ENCODE results near the gene AMPH.

AMPH gene

DNA sequence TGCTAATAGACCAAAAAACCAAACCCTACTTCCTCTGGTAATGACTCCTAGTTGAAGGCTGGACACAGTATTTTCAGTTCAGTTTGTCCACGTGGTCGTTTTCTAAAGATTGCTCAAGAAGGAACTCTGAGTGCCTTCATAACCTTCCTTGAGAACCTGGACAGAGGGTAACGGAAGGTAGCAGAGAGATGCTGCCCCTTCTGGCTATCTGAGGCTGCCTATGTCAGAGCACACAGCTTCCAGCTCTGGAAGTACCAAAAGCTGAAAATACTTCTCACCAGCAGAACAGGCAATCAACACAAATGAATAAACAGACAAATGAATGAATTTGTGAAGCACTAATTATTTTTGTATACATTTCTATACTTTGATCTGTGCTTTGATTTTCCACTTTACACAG, 85.2 kb downstream of the AMPH start:
- TF ChIP-seq CTCF (IDR thresholded peaks at IDR 0.05; ENCODE audit: borderline replicate concordance, insufficient read depth, low read depth, low read length) = no peak

DNA sequence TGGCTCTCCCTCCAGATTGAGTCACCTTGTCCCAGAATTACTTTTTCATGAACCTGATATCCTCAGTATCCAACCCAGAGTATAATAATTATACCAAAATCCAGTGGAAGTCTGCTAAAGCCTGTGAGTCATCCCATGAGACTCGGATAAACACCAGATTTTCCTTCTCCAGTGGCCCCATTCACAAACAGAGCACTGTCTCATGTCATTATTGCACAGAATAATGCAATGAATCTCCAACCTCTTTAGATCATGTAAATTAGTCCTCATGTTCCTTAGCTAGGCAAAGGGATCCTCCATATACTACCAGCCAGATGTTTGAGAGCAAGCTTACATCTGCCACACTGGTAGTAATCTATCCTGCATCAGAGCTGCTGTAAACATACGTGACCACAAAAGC, 89.0 kb downstream of the AMPH start:
- no peak overlapping the region for H3K4me3 ChIP-seq (ENCODE audit: low read depth, low read length)
- no peak for TF ChIP-seq CTCF (IDR thresholded peaks at IDR 0.05; ENCODE audit: borderline replicate concordance, insufficient read depth, low read depth, low read length)

More for the DNA sequence above, 85.2 kb downstream of the AMPH start:
- H3K4me3 ChIP-seq (ENCODE audit: low read depth, low read length) = no peak overlapping the region

GRCh38 chr7:38541440-38541839, 89.7 kb downstream of the AMPH start:
- no peak overlapping the region for H3K4me3 ChIP-seq (ENCODE audit: low read depth, low read length)
- no peak for TF ChIP-seq CTCF (IDR thresholded peaks at IDR 0.05; ENCODE audit: borderline replicate concordance, insufficient read depth, low read depth, low read length)

DNA sequence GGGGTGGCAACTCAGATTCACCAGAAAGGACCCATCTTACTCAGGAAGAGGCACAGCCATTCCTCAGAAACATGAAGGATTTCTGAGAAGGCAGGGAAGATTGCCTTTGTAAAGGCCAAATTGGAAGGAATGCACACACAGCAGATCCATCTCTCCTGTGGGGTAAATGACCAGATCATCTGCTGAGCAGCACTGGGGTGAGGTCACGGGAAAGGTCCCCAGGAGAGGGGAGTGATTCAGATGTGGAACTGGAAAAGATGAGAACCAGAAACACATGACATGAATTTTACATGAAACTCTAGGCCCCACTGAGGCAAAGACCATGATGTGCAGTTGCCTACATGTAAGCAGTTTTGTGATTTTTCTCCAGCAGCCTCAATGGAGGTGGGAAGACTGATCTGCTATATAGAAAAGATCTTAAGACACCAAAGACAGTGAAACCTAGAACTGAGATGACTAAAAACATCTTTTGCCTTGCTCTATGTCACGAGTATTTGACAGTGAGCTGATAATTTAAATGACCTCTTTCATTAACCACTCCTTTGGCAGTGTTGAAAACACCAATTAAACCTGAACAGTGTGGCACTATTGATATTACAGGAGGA, 91.6 kb downstream of the AMPH start:
- TF ChIP-seq CTCF (IDR thresholded peaks at IDR 0.05; ENCODE audit: borderline replicate concordance, insufficient read depth, low read depth, low read length) = no peak
- H3K4me3 ChIP-seq (ENCODE audit: low read depth, low read length) = no peak overlapping the region

GRCh38 chr7:38535073-38535472, 96.1 kb downstream of the AMPH start:
- H3K4me3 ChIP-seq (ENCODE audit: low read depth, low read length) = no peak overlapping the region
- no peak for TF ChIP-seq CTCF (IDR thresholded peaks at IDR 0.05; ENCODE audit: borderline replicate concordance, insufficient read depth, low read depth, low read length)

- TF ChIP-seq CTCF (IDR thresholded peaks at IDR 0.05; ENCODE audit: borderline replicate concordance, insufficient read depth, low read depth, low read length) = no peak
- H3K4me3 ChIP-seq (ENCODE audit: low read depth, low read length) = no peak overlapping the region
These were observed 105.3 kb downstream of the AMPH start for GRCh38 chr7:38525857-38526256.

GRCh38 chr7:38524786-38525185, 106.4 kb downstream of the AMPH start:
- TF ChIP-seq CTCF (IDR thresholded peaks at IDR 0.05; ENCODE audit: borderline replicate concordance, insufficient read depth, low read depth, low read length) = no peak
- no peak overlapping the region for H3K4me3 ChIP-seq (ENCODE audit: low read depth, low read length)

All from GM12875 (cell line).